Colonic mucosa (tissue), 4 donors: ENCODE measurements around the gene HIVEP1. TPM values are rescaled to one million over a fixed set of nuclear protein-coding genes. Genes with fewer than 3 reads are reported as not detected.

Source experiments
- DNase-seq: peaks from one replicate; pipeline ENCODE4 v3.0.0-alpha.2; 2020
- H3K27ac ChIP-seq: fragments of 200-600 bp; one replicate; pipeline ENCODE4 v1.8.0; 2021
- H3K27me3 ChIP-seq: fragments of 200-600 bp; one replicate; pipeline ENCODE4 v1.8.0; 2021
- H3K36me3 ChIP-seq: fragments of 200-600 bp; one replicate; pipeline ENCODE4 v1.8.0; 2021
- H3K4me1 ChIP-seq: fragments of 200-600 bp; one replicate; pipeline ENCODE4 v1.8.0; 2021; ENCODE audit warnings: mild to moderate bottlenecking
- H3K4me3 ChIP-seq: fragments of 200-600 bp; one replicate; pipeline ENCODE4 v1.8.0; 2021
- H3K9ac ChIP-seq, 2 donors: one replicate each; pipeline ENCODE4 v1.7.0; 2013; ENCODE audit warnings: control low read depth in 2 of 2, low read depth in 2 of 2, low read length in 2 of 2
- H3K9me3 ChIP-seq: fragments of 200-600 bp; one replicate; pipeline ENCODE4 v1.8.0; 2021
- CTCF ChIP-seq: fragments of 200-600 bp; IDR thresholded peaks from one replicate; pipeline ENCODE4 v1.8.0; 2022; ENCODE audit warnings: antibody characterized with exemption, mild to moderate bottlenecking
- intact Hi-C: fragments of 100-400 bp; cut with DNase I; formaldehyde crosslinking; loops from one replicate; pipeline ENCODE4 v1.14.1; 2022
- total RNA-seq, 2 donors: library from RNA; stranded (reverse); fragmentation: NEBNext Ultra II Directional in 1 of 2; extraction: Animal tissue kit (Norgen Biotek cat#: 25700) in 1 of 2; gene quantifications; one replicate each; pipeline ENCODE4 v1.2.1, GENCODE V29; 2021
- donor health status: healthy.
- donor health status: DM: no; HTN: no; CAD: no.
- donor health status: DM: no; HTN: no; CAD: no.

The HIVEP1 gene
- total RNA-seq, 2 donors from 2014 or later: 22.2 to 27.9 TPM

DNA sequence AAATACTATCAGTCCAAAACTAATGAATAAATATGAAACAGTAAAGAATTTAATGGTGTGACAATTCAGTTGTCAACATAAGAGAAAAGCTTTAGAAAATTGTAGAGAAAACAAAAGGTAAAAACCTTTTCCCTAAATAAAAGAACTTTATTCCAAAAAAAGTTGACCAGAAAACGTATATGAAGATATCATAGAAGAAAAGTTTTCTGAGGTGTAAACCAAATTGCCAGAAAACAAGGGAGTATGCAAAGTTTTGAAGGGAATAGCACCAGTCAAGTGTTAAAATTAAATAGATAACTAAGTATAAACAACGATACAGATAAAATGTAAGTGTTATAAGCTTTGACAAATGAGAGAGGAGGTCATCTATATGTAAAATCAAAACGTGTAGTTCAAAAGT lies 104.9 kb downstream of the HIVEP1 start:
- no peak for TF ChIP-seq CTCF
- H3K36me3 ChIP-seq: no peaks in the 10 kb centered on the region
- H3K9ac ChIP-seq: no peak overlapping the region
- intact Hi-C loops: no loop called here
- no peak overlapping the region for H3K27ac ChIP-seq
- no peak for DNase-seq
- no peak overlapping the region for H3K4me3 ChIP-seq
- H3K4me1 ChIP-seq: peaks cover 5% of the 10 kb centered on the region
- no peaks in the 10 kb centered on the region for H3K27me3 ChIP-seq
- no peaks in the 10 kb centered on the region for H3K9me3 ChIP-seq

- Histone ChIP-seq H3K9me3 (no peaks in the 10 kb centered on the region), H3K36me3 (no peaks in the 10 kb centered on the region), H3K27ac (no peak overlapping the region), H3K27me3 (no peaks in the 10 kb centered on the region), H3K9ac (no peak overlapping the region), H3K4me1 (peaks cover 5% of the 10 kb centered on the region), H3K4me3 (no peak overlapping the region)
- DNase-seq: no peak
- TF ChIP-seq CTCF: no peak
- intact Hi-C loops: no loop called here
Measured at GRCh38 chr6:12118607-12119006, 106.5 kb downstream of the HIVEP1 start.

DNA sequence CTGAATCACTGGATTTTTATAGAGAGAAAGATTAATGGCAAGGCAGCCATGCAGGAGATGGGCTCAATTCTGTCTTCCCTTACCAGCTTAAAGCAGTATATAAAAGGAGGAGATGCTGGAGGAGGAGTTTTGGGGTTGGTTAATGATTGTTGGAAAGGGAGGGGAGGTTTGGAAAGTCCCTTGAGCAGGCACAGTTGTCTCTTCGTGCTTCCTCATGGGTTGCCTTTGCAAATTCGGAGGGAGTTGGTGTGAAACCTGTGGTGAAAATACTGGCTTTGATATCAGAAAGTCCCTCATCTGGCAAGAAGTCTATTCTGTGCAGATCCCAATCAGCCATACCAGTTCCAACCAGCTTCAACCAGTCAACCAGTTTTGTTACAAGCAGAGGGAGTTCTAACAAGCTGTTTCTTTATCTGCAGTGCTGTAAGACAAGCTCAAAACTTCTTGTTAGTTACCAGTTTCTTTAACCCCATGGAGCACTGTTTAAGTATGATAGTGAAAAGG lies 107.0 kb downstream of the HIVEP1 start:
- H3K9ac ChIP-seq: no peak overlapping the region
- H3K9me3 ChIP-seq: no peaks in the 10 kb centered on the region
- H3K4me3 ChIP-seq: no peak overlapping the region
- H3K4me1 ChIP-seq: peaks cover 5% of the 10 kb centered on the region
- no peaks in the 10 kb centered on the region for H3K27me3 ChIP-seq
- TF ChIP-seq CTCF: no peak
- H3K27ac ChIP-seq: no peak overlapping the region
- peak; percentile 68 for DNase-seq
- no peaks in the 10 kb centered on the region for H3K36me3 ChIP-seq
- intact Hi-C loops: no loop called here

- Histone ChIP-seq H3K4me1 (no peaks in the 10 kb centered on the region), H3K27me3 (no peaks in the 10 kb centered on the region), H3K9ac (no peak overlapping the region), H3K4me3 (no peak overlapping the region), H3K36me3 (no peaks in the 10 kb centered on the region), H3K9me3 (no peaks in the 10 kb centered on the region), H3K27ac (no peak overlapping the region)
- no peak for TF ChIP-seq CTCF
- no peak for DNase-seq
- intact Hi-C loops: no loop called here
Measured at GRCh38 chr6:12125396-12125795, 113.3 kb downstream of the HIVEP1 start.

- no peak overlapping the region for H3K4me3 ChIP-seq
- H3K27me3 ChIP-seq: no peaks in the 10 kb centered on the region
- intact Hi-C loops: no loop called here
- no peak for TF ChIP-seq CTCF
- no peaks in the 10 kb centered on the region for H3K4me1 ChIP-seq
- DNase-seq: no peak
- H3K27ac ChIP-seq: no peak overlapping the region
- H3K9me3 ChIP-seq: no peaks in the 10 kb centered on the region
- H3K36me3 ChIP-seq: no peaks in the 10 kb centered on the region
- no peak overlapping the region for H3K9ac ChIP-seq
Measured at GRCh38 chr6:12126051-12126450, 113.9 kb downstream of the HIVEP1 start.

DNA sequence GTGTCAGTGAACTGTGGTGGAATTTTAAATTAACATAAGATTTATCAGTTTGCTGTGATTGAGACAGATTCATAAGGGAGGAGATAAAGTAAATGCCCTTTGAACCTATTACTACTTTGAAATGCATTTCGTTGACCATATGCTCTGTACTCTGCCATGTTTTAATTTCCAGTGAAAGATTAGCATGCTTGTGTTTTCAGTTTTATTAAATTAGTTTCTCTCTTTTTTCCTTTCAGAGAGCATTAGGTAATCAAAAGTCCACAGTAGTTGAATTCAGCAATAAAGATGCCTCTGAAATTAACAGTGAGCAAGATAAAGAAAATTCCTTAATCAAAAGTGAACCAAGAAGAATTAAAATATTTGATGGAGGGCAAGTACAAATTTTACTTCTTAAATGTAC lies 117.4 kb downstream of the HIVEP1 start:
- intact Hi-C loops: no loop called here

More for the DNA sequence above, 117.4 kb downstream of the HIVEP1 start:
- no peak overlapping the region for H3K4me3 ChIP-seq
- H3K9ac ChIP-seq: no peak overlapping the region
- H3K36me3 ChIP-seq: no peaks in the 10 kb centered on the region
- DNase-seq: no peak
- TF ChIP-seq CTCF: no peak
- no peak overlapping the region for H3K27ac ChIP-seq
- H3K9me3 ChIP-seq: no peaks in the 10 kb centered on the region
- no peaks in the 10 kb centered on the region for H3K4me1 ChIP-seq
- H3K27me3 ChIP-seq: no peaks in the 10 kb centered on the region
